ENCODE results near the gene RAB37.

DNA sequence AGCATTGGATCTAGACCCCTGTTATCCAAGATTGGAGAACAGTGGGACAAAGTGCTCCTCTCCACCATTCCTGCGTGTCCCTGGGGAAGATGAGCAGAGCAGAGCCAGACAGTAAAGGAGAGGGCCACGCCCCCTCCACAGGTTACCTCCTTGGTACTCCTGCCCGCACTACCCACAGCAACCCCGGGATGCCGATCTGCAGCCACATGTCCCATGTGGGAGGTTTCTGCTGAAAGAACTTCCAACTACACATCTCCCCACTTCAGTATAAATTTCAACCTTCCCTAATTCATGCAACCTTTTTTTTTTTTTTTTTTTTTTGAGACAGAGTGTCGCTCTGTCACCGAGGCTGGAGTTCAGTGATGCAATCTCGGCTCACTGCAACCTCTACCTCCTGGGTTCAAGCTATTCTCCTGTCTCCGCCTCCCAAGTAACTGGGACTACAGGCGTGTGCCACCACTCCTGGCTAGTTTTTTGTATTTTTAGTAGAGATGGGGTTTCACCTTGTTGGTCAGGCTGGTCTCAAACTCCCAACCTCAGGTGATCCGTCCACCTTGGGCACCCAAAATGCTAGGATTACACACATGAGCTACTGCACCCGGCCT lies 2.3 kb downstream of the RAB37 start:
- TF ChIP-seq, protein P1, sequence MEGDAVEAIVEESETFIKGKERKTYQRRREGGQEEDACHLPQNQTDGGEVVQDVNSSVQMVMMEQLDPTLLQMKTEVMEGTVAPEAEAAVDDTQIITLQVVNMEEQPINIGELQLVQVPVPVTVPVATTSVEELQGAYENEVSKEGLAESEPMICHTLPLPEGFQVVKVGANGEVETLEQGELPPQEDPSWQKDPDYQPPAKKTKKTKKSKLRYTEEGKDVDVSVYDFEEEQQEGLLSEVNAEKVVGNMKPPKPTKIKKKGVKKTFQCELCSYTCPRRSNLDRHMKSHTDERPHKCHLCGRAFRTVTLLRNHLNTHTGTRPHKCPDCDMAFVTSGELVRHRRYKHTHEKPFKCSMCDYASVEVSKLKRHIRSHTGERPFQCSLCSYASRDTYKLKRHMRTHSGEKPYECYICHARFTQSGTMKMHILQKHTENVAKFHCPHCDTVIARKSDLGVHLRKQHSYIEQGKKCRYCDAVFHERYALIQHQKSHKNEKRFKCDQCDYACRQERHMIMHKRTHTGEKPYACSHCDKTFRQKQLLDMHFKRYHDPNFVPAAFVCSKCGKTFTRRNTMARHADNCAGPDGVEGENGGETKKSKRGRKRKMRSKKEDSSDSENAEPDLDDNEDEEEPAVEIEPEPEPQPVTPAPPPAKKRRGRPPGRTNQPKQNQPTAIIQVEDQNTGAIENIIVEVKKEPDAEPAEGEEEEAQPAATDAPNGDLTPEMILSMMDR (IDR thresholded peaks at IDR 0.05 in 4 of 5, conservative IDR thresholded peaks at IDR 0.05 in 1 of 5), result no peak
- no peak for TF ChIP-seq POLR2A (IDR thresholded peaks at IDR 0.05)

Measured in gastrocnemius medialis (tissue), 4 donors.